IPS DF 6.9 (cell line): ENCODE data around the gene THRAP3.

ENCODE experiments used
- DNase-seq: peaks from one replicate; pipeline ENCODE4 v3.0.0-alpha.2; 2013; ENCODE audit warnings: low read depth, low spot score
- H3K27ac ChIP-seq: one replicate; pipeline ENCODE4 v1.5.1; 2013; ENCODE audit warnings: low read length, control low read depth
- H3K27me3 ChIP-seq: 2 replicates; pipeline ENCODE4 v1.6.1; 2013; ENCODE audit warnings: mild to moderate bottlenecking, low read length; ENCODE audit not compliant: control insufficient read depth, insufficient read depth
- H3K36me3 ChIP-seq: 2 replicates; pipeline ENCODE4 v1.6.1; 2013; ENCODE audit warnings: low read length; ENCODE audit not compliant: control insufficient read depth, insufficient read depth
- H3K4me1 ChIP-seq: 2 replicates; pipeline ENCODE4 v1.6.1; 2013; ENCODE audit warnings: low read length; ENCODE audit not compliant: control insufficient read depth, insufficient read depth
- H3K4me3 ChIP-seq: 2 replicates; pipeline ENCODE4 v1.5.1; 2013; ENCODE audit warnings: mild to moderate bottlenecking, low read length
- H3K9me3 ChIP-seq: 2 replicates; pipeline ENCODE4 v1.6.1; 2013; ENCODE audit warnings: low read length, inconsistent platforms; ENCODE audit not compliant: control insufficient read depth, insufficient read depth
- WGBS: extraction: QIAGEN DNeasy Blood & Tissue Kit; methylation state at CpG from one replicate; pipeline ENCODE4 v1.1.7; 2013; ENCODE audit warnings: mixed read lengths, missing lambda C conversion rate; ENCODE audit not compliant: insufficient read length, insufficient coverage; 5-methylcytosine and 5-hydroxymethylcytosine counted together

The THRAP3 gene, protein sequence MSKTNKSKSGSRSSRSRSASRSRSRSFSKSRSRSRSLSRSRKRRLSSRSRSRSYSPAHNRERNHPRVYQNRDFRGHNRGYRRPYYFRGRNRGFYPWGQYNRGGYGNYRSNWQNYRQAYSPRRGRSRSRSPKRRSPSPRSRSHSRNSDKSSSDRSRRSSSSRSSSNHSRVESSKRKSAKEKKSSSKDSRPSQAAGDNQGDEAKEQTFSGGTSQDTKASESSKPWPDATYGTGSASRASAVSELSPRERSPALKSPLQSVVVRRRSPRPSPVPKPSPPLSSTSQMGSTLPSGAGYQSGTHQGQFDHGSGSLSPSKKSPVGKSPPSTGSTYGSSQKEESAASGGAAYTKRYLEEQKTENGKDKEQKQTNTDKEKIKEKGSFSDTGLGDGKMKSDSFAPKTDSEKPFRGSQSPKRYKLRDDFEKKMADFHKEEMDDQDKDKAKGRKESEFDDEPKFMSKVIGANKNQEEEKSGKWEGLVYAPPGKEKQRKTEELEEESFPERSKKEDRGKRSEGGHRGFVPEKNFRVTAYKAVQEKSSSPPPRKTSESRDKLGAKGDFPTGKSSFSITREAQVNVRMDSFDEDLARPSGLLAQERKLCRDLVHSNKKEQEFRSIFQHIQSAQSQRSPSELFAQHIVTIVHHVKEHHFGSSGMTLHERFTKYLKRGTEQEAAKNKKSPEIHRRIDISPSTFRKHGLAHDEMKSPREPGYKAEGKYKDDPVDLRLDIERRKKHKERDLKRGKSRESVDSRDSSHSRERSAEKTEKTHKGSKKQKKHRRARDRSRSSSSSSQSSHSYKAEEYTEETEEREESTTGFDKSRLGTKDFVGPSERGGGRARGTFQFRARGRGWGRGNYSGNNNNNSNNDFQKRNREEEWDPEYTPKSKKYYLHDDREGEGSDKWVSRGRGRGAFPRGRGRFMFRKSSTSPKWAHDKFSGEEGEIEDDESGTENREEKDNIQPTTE

DNA sequence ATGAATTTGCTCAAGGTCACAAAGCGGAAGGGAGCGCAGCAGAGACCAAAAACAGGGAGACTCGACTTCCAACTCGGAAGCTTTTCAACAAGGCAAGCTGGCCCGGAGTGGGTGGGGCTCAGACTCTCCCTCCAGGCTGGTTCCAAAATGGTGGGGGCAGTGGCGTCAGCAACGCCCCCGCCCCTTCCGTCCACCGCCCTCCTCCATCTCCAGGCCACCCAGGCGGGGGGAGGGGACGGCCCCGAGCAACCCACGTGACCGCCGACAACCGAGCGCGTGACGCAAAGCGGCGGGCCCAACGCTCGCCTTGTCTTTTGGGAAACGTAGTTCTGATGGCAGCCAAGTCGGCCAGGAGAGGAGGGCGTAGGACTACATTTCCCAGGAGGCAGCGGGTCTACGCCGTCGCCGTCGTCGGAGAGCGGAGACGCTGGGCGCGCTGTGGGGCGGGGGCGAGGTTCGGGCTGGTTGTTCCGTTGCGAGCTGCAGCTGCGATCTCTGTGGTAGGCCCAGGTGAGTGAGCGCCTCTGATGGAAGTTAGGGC lies at the start of gene THRAP3:
TSS of gene THRAP3 (plus strand) at position 448 of the 541 bp plus-strand sequence. CDS start 58,121 bp downstream, outside the sequence.
- Histone ChIP-seq H3K4me3 (peak within 1 kb of the TSS; percentile 74), H3K27me3 (no peaks in the 10 kb centered on the region), H3K27ac (no peak within 1 kb of the TSS), H3K9me3 (no peaks in the 10 kb centered on the region), H3K4me1 (no peaks in the 10 kb centered on the region), H3K36me3 (no peaks in the 10 kb centered on the region)
- peak; percentile 99 for DNase-seq
- no CpG with 5 or more reads among the region's 45 CpGs for WGBS

DNA sequence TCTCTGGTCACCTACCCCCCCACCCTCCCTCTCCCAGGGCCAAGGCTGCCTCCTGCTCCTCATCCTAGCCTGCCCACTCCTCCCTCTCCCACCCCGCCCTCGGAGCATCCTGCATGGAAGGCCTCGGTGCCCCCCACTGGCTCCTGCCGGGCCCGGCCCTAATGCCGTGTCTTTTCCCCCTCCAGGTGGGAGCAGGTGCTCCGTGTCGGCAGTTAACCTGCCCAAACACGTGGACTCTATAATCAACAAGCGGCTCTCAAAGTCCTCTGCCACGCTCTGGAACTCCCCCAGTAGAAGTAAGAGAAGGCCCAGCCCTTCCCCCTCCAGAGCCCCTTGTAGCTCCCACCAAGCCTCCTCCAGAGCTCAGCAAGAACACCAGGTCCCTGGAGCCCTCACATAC lies 49.5 kb upstream of the THRAP3 start:
- no peak overlapping the region for H3K4me3 ChIP-seq
- H3K4me1 ChIP-seq: peaks cover 15% of the 10 kb centered on the region
- H3K27ac ChIP-seq: no peak overlapping the region
- no peaks in the 10 kb centered on the region for H3K27me3 ChIP-seq
- DNase-seq: no peak
- H3K36me3 ChIP-seq: peaks cover 22% of the 10 kb centered on the region
- H3K9me3 ChIP-seq: no peaks in the 10 kb centered on the region
- WGBS: no CpG with 5 or more reads among the region's 11 CpGs

DNA sequence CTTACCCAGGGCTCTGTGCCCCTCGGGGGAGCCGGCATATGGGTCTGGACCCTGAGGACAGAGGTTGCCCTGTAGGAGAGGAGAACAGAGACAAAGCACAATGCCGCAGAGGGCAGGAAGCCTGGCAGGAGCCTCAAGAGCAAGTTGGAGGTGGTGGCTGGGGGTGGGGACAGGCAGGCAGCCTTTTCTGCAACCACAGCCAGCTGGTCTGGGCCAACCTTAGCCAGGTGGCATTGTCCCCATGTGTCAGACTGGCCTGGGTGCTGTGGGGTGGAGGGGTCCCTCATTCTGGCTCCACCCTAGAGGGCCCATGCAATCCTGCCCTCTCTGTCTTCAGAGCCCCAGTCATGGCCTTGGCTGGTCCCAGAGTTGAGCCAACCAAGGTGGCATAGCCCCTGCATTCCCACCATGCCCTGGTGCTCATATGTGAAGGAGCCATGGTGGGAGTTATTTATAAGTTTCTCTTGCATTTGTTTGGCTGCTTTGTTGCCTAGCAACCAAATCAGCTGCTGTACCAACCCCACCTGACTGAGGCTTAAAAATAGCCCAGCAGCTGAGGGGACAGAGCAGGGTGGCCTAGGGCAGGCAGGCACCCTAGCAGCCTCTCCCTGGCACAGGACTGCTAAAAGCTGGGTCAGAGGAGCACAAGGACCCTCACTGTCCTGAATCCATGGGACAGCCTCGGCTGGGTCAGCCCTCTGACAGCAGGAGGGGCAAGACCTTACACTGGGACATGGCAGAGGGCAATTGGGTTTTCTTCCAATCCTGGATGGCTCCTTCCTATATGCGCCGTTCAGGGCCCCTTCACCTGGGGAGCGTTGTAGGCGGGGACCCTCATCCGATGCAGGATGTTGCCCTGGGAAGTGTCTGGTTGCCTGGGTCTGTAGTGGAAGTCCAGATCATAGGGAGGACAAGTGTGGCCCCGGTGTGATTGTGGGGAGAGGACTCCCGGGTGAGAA lies 48.8 kb upstream of the THRAP3 start:
- H3K27me3 ChIP-seq: no peaks in the 10 kb centered on the region
- H3K4me1 ChIP-seq: peaks cover 15% of the 10 kb centered on the region
- peaks cover 26% of the 10 kb centered on the region for H3K36me3 ChIP-seq
- WGBS: no CpG with 5 or more reads among the region's 11 CpGs
- H3K9me3 ChIP-seq: no peaks in the 10 kb centered on the region
- no peak overlapping the region for H3K27ac ChIP-seq
- no peak overlapping the region for H3K4me3 ChIP-seq
- DNase-seq: no peak

DNA sequence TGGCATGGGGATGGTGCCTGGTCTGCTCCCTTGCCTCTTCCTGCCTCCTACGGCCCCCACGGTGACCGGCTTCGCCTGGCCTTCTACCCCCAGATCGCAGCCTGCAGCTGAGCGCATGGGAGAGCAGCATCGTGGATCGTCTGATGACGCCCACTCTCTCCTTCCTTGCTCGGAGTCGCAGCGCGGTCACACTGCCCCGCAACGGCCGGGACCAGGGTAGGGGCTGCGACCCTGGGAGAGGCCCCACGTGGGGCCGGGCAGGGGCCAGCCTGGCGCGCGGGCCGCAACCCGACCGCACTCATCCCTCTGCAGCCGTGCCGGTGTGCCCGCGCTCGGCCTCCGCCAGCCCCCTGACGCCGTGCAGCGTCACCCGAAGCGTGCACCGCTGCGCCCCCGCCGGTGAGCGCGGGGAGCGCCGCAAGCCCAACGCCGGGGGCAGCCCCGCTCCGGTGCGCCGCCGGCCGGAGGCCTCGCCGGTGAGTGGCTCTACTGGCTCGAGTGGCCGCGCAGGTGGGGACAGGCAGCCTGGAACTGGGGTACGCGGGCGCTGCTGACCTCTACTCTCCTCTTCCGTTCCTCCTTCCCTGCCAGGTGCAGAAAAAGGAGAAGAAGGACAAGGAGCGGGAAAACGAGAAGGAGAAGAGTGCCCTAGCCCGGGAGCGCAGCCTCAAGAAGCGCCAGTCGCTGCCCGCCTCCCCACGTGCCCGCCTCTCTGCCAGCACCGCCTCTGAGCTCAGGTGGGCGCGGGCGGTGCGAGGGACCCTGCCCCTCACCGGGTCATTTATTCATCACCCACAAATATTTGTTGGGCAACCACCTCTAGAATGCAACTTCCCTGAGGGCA lies 47.9 kb upstream of the THRAP3 start:
- Histone ChIP-seq H3K9me3 (no peaks in the 10 kb centered on the region), H3K4me3 (no peak overlapping the region), H3K27ac (no peak overlapping the region), H3K36me3 (peaks cover 22% of the 10 kb centered on the region), H3K27me3 (no peaks in the 10 kb centered on the region), H3K4me1 (peaks cover 15% of the 10 kb centered on the region)
- no peak for DNase-seq
- no CpG with 5 or more reads among the region's 76 CpGs for WGBS

DNA sequence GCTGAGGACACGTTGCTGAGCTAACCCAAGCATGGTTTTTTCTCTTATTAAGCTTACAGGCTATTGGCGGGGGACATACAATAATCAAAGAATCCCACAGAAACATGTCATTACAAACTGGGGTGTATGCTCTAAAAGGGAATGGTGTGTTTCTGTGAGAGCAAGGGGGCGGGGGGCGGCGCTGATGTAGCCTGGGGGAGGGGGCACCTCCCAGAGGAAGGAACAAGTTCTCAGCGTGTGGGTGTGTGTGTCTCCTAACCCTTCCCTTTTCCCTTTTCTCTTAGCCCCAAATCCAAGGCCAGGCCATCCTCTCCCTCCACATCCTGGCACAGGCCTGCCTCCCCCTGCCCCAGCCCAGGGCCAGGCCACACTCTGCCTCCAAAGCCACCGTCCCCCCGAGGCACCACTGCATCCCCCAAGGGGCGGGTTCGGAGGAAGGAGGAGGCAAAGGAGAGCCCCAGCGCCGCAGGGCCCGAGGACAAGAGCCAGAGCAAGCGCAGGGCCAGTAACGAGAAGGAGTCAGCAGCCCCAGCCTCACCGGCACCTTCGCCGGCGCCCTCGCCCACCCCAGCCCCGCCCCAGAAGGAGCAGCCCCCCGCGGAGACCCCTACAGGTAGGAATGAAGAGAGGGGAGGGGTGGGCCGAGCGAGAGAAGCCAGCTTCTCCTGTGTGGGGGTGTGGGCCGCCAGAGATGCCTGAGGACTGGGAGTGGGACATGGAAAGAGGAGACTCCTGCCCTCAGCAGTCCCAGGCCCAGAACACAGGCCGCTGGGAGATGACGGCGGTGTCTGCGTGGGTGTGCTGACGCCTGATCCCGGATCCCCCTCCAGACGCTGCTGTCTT lies 46.4 kb upstream of the THRAP3 start:
- Histone ChIP-seq H3K4me1 (peaks cover 15% of the 10 kb centered on the region), H3K36me3 (peaks cover 17% of the 10 kb centered on the region), H3K27me3 (no peaks in the 10 kb centered on the region), H3K27ac (no peak overlapping the region), H3K9me3 (no peaks in the 10 kb centered on the region), H3K4me3 (peak overlapping the region; percentile 16; the same call in 1 of the 2 replicates)
- no CpG with 5 or more reads among the region's 33 CpGs for WGBS
- no peak for DNase-seq

DNA sequence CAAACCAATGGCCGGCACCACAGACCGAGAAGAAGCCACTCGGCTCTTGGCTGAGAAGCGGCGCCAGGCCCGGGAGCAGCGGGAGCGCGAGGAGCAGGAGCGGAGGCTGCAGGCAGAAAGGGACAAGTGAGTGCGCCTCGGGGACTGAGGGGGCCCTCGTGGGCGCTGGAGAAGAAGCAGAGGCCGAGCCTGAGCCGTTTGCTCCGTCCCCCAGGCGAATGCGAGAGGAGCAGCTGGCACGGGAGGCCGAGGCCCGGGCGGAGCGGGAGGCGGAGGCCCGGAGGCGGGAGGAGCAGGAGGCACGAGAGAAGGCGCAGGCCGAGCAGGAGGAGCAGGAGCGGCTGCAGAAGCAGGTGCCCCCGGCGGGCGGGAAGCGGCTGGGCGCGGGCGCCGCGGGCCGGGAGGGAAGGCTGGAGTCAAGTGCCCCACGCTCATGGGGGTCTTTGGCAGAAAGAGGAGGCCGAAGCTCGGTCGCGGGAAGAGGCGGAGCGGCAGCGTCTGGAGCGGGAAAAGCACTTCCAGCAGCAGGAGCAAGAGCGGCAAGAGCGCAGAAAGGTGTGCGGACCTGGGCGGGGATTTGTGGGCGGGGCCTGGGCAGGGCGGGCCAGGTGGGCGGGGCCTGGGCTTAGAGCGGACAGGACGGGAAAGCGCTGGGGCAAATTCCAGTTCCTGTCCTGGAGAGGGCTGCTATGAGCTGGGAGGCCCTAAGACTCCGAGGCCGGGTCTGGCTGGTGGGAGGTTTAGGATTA lies 45.6 kb upstream of the THRAP3 start:
- H3K36me3 ChIP-seq: peaks cover 15% of the 10 kb centered on the region; the same call in 1 of the 2 replicates
- no CpG with 5 or more reads among the region's 62 CpGs for WGBS
- H3K4me1 ChIP-seq: peaks cover 15% of the 10 kb centered on the region
- H3K4me3 ChIP-seq: peak overlapping the region; percentile 16; the same call in 1 of the 2 replicates
- no peak overlapping the region for H3K27ac ChIP-seq
- H3K27me3 ChIP-seq: no peaks in the 10 kb centered on the region
- no peaks in the 10 kb centered on the region for H3K9me3 ChIP-seq
- DNase-seq: no peak

DNA sequence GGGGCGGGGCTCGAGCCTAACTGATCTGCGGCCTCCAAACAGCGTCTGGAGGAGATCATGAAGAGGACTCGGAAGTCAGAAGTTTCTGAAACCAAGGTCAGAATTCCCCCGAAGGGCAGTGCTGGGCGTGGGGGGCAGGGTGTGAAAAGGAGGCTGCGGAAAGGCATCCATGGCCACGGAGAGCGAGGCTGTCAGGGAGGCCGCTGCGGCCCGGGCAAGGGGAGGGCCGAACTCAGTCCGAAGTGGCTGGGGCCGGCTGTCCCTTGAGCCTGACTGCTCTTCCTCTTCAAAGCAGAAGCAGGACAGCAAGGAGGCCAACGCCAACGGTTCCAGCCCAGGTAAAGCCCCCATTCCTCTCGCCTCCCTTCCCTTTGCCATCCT lies 45.0 kb upstream of the THRAP3 start:
- no CpG with 5 or more reads among the region's 19 CpGs for WGBS
- H3K27me3 ChIP-seq: no peaks in the 10 kb centered on the region
- H3K9me3 ChIP-seq: no peaks in the 10 kb centered on the region
- peaks cover 10% of the 10 kb centered on the region; the same call in 1 of the 2 replicates for H3K36me3 ChIP-seq
- DNase-seq: no peak
- H3K4me1 ChIP-seq: peaks cover 15% of the 10 kb centered on the region
- H3K4me3 ChIP-seq: no peak overlapping the region
- no peak overlapping the region for H3K27ac ChIP-seq

DNA sequence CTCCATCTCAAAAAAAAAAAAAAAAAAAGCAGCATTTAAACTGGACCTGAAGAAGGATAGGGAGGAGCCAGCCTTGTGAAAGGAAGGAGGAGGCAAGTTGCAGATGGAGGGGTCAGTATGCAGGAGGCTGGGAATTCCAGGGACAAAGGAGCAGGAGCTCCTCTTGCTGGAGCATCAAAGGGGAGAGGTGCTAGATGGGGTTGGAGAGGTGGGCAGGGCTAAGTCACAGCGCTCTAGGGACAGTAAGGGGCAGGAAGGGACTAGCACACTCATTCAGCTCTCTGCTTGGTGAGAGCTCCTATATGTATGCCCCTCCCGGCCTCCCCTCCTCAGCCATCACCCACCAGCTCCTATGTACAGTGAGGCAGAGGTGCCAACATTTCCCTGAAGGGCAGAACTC lies 41.5 kb upstream of the THRAP3 start:
- WGBS: no CpG with 5 or more reads among the region's 2 CpGs
- Histone ChIP-seq H3K4me1 (peaks cover 5% of the 10 kb centered on the region), H3K9me3 (no peaks in the 10 kb centered on the region), H3K27me3 (no peaks in the 10 kb centered on the region), H3K4me3 (no peak overlapping the region), H3K27ac (no peak overlapping the region), H3K36me3 (peaks cover 9% of the 10 kb centered on the region; the same call in 1 of the 2 replicates)
- no peak for DNase-seq
